HG03045 (cell line): ENCODE measurements around the gene PIGQ.

ENCODE experiments used
- ATAC-seq: cut with Tn5 transposase; IDR thresholded peaks from one replicate; pipeline ENCODE4 v1.9.1; 2021; ENCODE audit warnings: mild to moderate bottlenecking, moderate library complexity; ENCODE audit not compliant: unreplicated experiment

PIGQ gene

GRCh38 chr16:566475-567372 is 3.0 kb upstream of the PIGQ start, which contains the start of gene NHLRC4:
Gene NHLRC4 (plus strand): TSS chr16:567005. CDS start chr16:568048, 1,043 bp downstream.
- ATAC-seq, result peak; percentile 39

GRCh38 chr16:567373-568256 is 2.2 kb upstream of the PIGQ start:
- ATAC-seq, result no peak

GRCh38 chr16:568401-569258 is 1.1 kb upstream of the PIGQ start:
- no peak for ATAC-seq

- no peak for ATAC-seq
Observed at GRCh38 chr16:572865-573650, 3.3 kb downstream of the PIGQ start.

GRCh38 chr16:574021-574760 is 4.4 kb downstream of the PIGQ start:
- ATAC-seq, result no peak

- ATAC-seq, result no peak
Observed at GRCh38 chr16:575354-576196, 5.8 kb downstream of the PIGQ start.

GRCh38 chr16:576197-576822 is 6.5 kb downstream of the PIGQ start:
- ATAC-seq, result no peak

- no peak for ATAC-seq
Observed at GRCh38 chr16:576823-577201, 7.0 kb downstream of the PIGQ start.

GRCh38 chr16:577796-578195 is 8.0 kb downstream of the PIGQ start:
- ATAC-seq, result no peak

GRCh38 chr16:578232-578869 is 8.6 kb downstream of the PIGQ start:
- ATAC-seq, result no peak

- no peak for ATAC-seq
Observed at GRCh38 chr16:578870-579405, 9.2 kb downstream of the PIGQ start.

- ATAC-seq, result no peak
Observed at GRCh38 chr16:580141-580945, 10.6 kb downstream of the PIGQ start.

- ATAC-seq, result no peak
Observed at GRCh38 chr16:580946-581498, 11.3 kb downstream of the PIGQ start.

GRCh38 chr16:582218-582613 is 12.4 kb downstream of the PIGQ start:
- no peak for ATAC-seq

GRCh38 chr16:582614-583331 is 13.0 kb downstream of the PIGQ start:
- ATAC-seq, result no peak

- ATAC-seq, result no peak
Observed at GRCh38 chr16:583470-583814, 13.7 kb downstream of the PIGQ start.
